Endothelial cell of umbilical vein (primary cell): ENCODE data around the gene CMIP. TPM values are rescaled to one million over a fixed set of nuclear protein-coding genes. Genes with fewer than 3 reads are reported as not detected.

Experiments
- BruUV-seq: library from RNA; stranded (reverse); fragments of 400-500 nt; replicated peaks from 2 replicates; lab custom pipeline; 2021; lab: Mats Ljungman, UMichigan
- CTCF ChIA-PET: fragments of 300-600, 350-600 bp; sonication (Branson Sonifier 250); formaldehyde crosslinking; loops from one replicate; lab custom pipeline; 2021; ENCODE audit warnings: antibody characterized with exemption, inconsistent platforms; lab: Charles Lee
- POLR2A ChIA-PET: fragments of 300-600, 350-600 bp; sonication (Branson Sonifier 250); formaldehyde crosslinking; loops from one replicate; lab custom pipeline; 2021; ENCODE audit warnings: antibody characterized with exemption, inconsistent platforms; lab: Charles Lee
- DNase-seq: peaks from one replicate; pipeline ENCODE4 v3.0.0-alpha.2; 2011; ENCODE audit warnings: low read depth, low spot score
- FAIRE-seq: peaks from 2 replicates; lab custom pipeline; 2011; peaks lifted over from hg19 to GRCh38; lab: Jason Lieb, UNC
- H2AFZ ChIP-seq: 2 replicates; pipeline ENCODE4 v1.6.0; 2012; ENCODE audit warnings: low read depth, low read length, control low read depth, inconsistent platforms
- H3K27ac ChIP-seq: 2 replicates; pipeline ENCODE4 v1.5.1; 2011; ENCODE audit warnings: low read depth, mild to moderate bottlenecking, control low read depth, low read length, moderate library complexity; ENCODE audit not compliant: insufficient read depth
- H3K27me3 ChIP-seq, 2 experiments: 2 replicates each; pipeline versions ENCODE4 v1.6.0 to v1.6.1; 2011; ENCODE audit warnings: low read length in 2 of 2, mixed read lengths in 1 of 2; ENCODE audit not compliant: control insufficient read depth in 2 of 2, insufficient read depth in 2 of 2
- H3K36me3 ChIP-seq, 2 experiments: 2 replicates in 1 of 2; 3 replicates in 1 of 2; pipeline ENCODE4 v1.5.1; 2011; ENCODE audit warnings: low read length in 2 of 2, mild to moderate bottlenecking in 1 of 2, moderate library complexity in 1 of 2; ENCODE audit not compliant: control insufficient read depth in 2 of 2, insufficient read depth in 2 of 2; ENCODE audit errors: extremely low read depth in 1 of 2
- H3K4me1 ChIP-seq: 3 replicates; pipeline ENCODE4 v1.5.1; 2011; ENCODE audit warnings: mild to moderate bottlenecking, low read length; ENCODE audit not compliant: control insufficient read depth, insufficient read depth; ENCODE audit errors: extremely low read depth
- H3K4me2 ChIP-seq: 2 replicates; pipeline ENCODE4 v1.6.1; 2011; ENCODE audit warnings: low read length, control low read depth, mixed read lengths; ENCODE audit not compliant: insufficient read depth
- H3K4me3 ChIP-seq, 3 experiments: fragments of 200-600 bp in 1 of 3; sonication (generic), shearing (Covaris generic) in 1 of 3; replicated peaks in 1 of 3; 2 replicates each; pipeline ENCODE4 v1.5.1; 2011 to 2016; ENCODE audit warnings: control low read depth in 3 of 3, low read length in 3 of 3, mild to moderate bottlenecking in 2 of 3, inconsistent platforms in 1 of 3, low read depth in 1 of 3, moderate library complexity in 1 of 3; ENCODE audit not compliant: insufficient read depth in 1 of 3
- H3K79me2 ChIP-seq: 2 replicates; pipeline ENCODE4 v1.6.0; 2012; ENCODE audit warnings: low read length, inconsistent platforms; ENCODE audit not compliant: control insufficient read depth, insufficient read depth
- H3K9ac ChIP-seq: replicated peaks from 2 replicates; pipeline ENCODE3; 2011; ENCODE audit warnings: low read length, control low read depth; ENCODE audit not compliant: insufficient read depth; ENCODE audit errors: extremely low read depth
- H3K9me1 ChIP-seq: replicated peaks from 3 replicates; pipeline ENCODE4 v1.6.0; 2011; ENCODE audit warnings: mild to moderate bottlenecking, low read length; ENCODE audit not compliant: control insufficient read depth, insufficient read depth; ENCODE audit errors: extremely low read depth
- H3K9me3 ChIP-seq: replicated peaks from 2 replicates; pipeline ENCODE4 v1.5.1; 2012; ENCODE audit warnings: low read length, inconsistent platforms; ENCODE audit not compliant: control insufficient read depth, insufficient read depth
- H4K20me1 ChIP-seq: replicated peaks from 2 replicates; pipeline ENCODE3; 2011; ENCODE audit warnings: mild to moderate bottlenecking, low read length; ENCODE audit not compliant: control insufficient read depth, insufficient read depth; ENCODE audit errors: extremely low read depth
- CTCF ChIP-seq, 2 donors: IDR thresholded peaks; 1 replicate in 1 of 2; 2 replicates in 1 of 2; pipeline ENCODE4 v1.5.1; 2011; ENCODE audit warnings: low read length in 2 of 2, mild to moderate bottlenecking in 2 of 2, moderate library complexity in 2 of 2, control low read depth in 1 of 2, inconsistent platforms in 1 of 2, low read depth in 1 of 2; ENCODE audit not compliant: insufficient read depth in 1 of 2; ENCODE audit errors: extremely low read depth in 1 of 2
- EZH2 ChIP-seq: IDR thresholded peaks from 2 replicates; pipeline ENCODE4 v1.6.1; 2012; ENCODE audit warnings: borderline replicate concordance, low read depth, mild to moderate bottlenecking, moderate library complexity, low read length, inconsistent platforms; ENCODE audit not compliant: severe bottlenecking
- FOS ChIP-seq: IDR thresholded peaks from 2 replicates; pipeline ENCODE4 v1.6.1; 2011; ENCODE audit warnings: mild to moderate bottlenecking, low read length, moderate library complexity, borderline replicate concordance; ENCODE audit not compliant: insufficient read depth
- JUN ChIP-seq: IDR thresholded peaks from 2 replicates; pipeline ENCODE4 v1.6.1; 2011; ENCODE audit warnings: borderline replicate concordance, low read depth; ENCODE audit not compliant: insufficient read length, insufficient read depth
- MAX ChIP-seq: IDR thresholded peaks from 2 replicates; pipeline ENCODE4 v1.6.1; 2011; ENCODE audit not compliant: insufficient read depth, insufficient read length
- MYC ChIP-seq: IDR thresholded peaks from one replicate; pipeline ENCODE4 v1.6.1; 2011; ENCODE audit warnings: mild to moderate bottlenecking, low read depth, low read length
- POLR2A ChIP-seq: IDR thresholded peaks from 2 replicates; pipeline ENCODE4 v1.6.1; 2012; ENCODE audit warnings: low read depth, mild to moderate bottlenecking, control low read depth, low read length
- POLR2AphosphoS5 ChIP-seq: IDR thresholded peaks from 2 replicates; pipeline ENCODE4 v1.6.1; 2012; ENCODE audit warnings: low read depth, mild to moderate bottlenecking, control low read depth, low read length, moderate library complexity; ENCODE audit not compliant: insufficient read depth
- dilution Hi-C: fragments of 300-500 bp; cut with MboI; formaldehyde crosslinking; loops from one replicate; pipeline ENCODE4 v1.15.0; 2019; ENCODE audit warnings: low sequenced_read_pairs; ENCODE audit not compliant: extremely low pct_ligation_motif_present
- intact Hi-C: fragments of 100-400 bp; cut with micrococcal nuclease; formaldehyde crosslinking; loops from one replicate; pipeline ENCODE4 v1.10.0; 2022
- polyA plus RNA-seq, 4 experiments: library from polyadenylated mRNA; depleted of rRNA in 3 of 4; stranded (reverse) in 3 of 4; unstranded in 1 of 4; fragments of >200 nt; gene quantifications; 2 replicates each; pipeline versions ENCODE4 v1.2.1 to v1.2.3, GENCODE V29; 2011 to 2012; ENCODE audit warnings: missing spikeins in 1 of 4
- total RNA-seq: library from RNA; stranded (reverse); gene quantifications from 2 replicates; pipeline ENCODE4 v1.2.3, GENCODE V29; 2021

Gene CMIP
- total and polyA plus RNA-seq, 2 donors (not counting 3 experiments of a cell fraction or from before 2014, with no cell fraction given): 29.0 to 101 TPM

- Histone ChIP-seq H3K27ac (peak overlapping the region; percentile 44), H2AFZ (no peak overlapping the region), H3K9me3 (no peaks in the 10 kb centered on the region), H3K4me2 (peak overlapping the region; percentile 61), H3K4me3 (peak overlapping the region in 1 of 3 experiments; percentile 4), H3K9me1 (no peaks in the 10 kb centered on the region), H3K27me3 (no peaks in the 10 kb centered on the region), H3K36me3 (peaks cover 0 to 2% of the 10 kb centered on the region in 2 experiments), H4K20me1 (no peaks in the 10 kb centered on the region), H3K9ac (no peak overlapping the region), H3K4me1 (peaks cover 43% of the 10 kb centered on the region), H3K79me2 (peaks cover 67% of the 10 kb centered on the region)
- intact Hi-C loops (loop anchor here (2.0 kb wide), 1 partner anchor 14 kb away; no protein-coding TSS in a partner anchor), dilution Hi-C loops (no loop called here)
- POLR2A ChIA-PET: interaction anchor here (1.1 kb wide), 1 partner anchor 14 kb away, joined by 3 read pairs; no protein-coding TSS in a partner anchor
- CTCF ChIA-PET: interaction anchor here (0.9 to 1.4 kb wide), 6 partner anchors 9 to 75 kb away, joined by 3 to 5 read pairs (median 3); partner anchors contain the start of gene CMIP
- DNase-seq: peak; percentile 90
- TF ChIP-seq MYC (no peak), JUN (no peak), EZH2 (no peak), FOS (no peak), MAX (no peak), CTCF (IDR thresholded peaks at IDR 0.05; ENCODE audit: extremely low read depth in 1 of 2, insufficient read depth in 1 of 2, low read depth in 1 of 2, low read length in 2 of 2) (no peak), POLR2AphosphoS5 (peak; percentile 45), POLR2A (no peak)
- BruUV-seq: no TSS peak
- peak; percentile 92 for FAIRE-seq
These were observed 34.4 kb downstream of the CMIP start for GRCh38 chr16:81478876-81479511.
